Activated CD8-positive, alpha-beta memory T cell treated with anti-CD3 and anti-CD28 coated beads, Interleukin-2, amount 50 U/mL, for 1 hour (primary cell): Measurements from ENCODE around the gene CELA1.

Experiments
- DNase-seq: peaks from one replicate; pipeline ENCODE4 v3.0.0-alpha.2; 2020; ENCODE audit errors: extremely low read depth

CELA1 gene

DNA sequence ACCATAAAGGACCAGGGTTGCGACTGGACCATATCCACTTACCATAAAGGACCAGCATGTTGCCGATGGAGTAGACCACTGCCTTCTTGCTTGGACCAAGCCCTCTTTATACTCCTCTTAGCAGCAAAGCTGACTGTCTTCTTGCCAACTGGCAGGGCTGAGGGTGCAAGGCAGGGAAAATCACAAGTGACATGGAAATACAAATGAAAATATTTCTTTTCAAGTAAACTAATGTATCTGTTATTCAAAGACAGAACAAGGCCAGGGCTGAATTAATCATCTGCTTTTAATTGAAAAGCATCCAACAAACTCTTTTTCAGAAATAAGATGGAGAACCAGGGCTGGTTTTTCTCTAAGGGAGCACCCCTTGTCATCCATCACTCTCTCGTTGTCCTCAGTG is at the start of gene CELA1:
CELA1 (minus strand) TSS at position 99 of the 400 bp plus-strand sequence; CDS start at position 58, 41 bp downstream.
- no peak for DNase-seq

DNA sequence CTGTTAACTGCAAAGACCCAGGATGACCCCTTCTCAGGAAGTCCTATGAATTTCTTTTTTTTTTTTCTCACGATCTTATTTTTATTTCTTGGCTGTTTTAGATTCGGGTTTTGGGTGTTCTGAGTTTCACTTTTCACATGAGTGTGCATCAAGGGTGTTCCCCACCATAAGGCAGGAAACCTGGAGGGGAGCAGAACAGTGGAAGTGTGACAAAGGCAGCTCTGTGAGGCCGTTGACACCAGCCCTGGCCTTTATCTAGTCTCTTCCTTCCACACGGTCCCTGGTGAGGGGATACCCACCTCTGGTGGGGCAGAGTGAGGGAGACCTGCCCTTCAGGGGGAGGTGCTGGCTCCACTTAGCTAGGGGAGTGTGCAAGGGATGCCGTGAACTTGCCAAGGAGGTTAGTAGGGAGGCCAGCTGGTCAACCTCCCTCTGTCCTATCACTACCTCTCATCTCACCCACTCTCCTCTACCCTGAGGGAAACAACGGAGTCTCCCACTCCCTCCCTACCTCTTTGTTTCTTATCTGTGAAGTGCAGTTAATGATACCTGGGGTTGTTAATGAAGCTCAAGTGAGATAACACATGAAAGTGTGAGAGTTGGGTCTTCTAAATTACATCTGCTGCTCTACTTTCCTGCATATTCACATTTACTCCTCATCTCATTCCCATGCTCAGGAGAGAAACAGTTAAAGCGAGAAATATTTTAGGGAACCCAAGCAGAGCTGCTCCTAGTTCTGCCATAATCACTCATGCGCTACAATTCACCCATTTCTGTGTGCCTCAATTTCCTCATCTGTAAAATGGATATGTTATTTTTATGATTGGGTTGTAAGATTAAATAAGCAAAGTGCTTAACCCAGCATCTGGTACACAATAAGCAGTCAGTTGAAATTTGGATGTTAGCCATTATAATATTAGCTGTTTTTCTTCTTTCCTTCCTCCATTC is 49.1 kb upstream of the CELA1 start:
- DNase-seq, result no peak

DNA sequence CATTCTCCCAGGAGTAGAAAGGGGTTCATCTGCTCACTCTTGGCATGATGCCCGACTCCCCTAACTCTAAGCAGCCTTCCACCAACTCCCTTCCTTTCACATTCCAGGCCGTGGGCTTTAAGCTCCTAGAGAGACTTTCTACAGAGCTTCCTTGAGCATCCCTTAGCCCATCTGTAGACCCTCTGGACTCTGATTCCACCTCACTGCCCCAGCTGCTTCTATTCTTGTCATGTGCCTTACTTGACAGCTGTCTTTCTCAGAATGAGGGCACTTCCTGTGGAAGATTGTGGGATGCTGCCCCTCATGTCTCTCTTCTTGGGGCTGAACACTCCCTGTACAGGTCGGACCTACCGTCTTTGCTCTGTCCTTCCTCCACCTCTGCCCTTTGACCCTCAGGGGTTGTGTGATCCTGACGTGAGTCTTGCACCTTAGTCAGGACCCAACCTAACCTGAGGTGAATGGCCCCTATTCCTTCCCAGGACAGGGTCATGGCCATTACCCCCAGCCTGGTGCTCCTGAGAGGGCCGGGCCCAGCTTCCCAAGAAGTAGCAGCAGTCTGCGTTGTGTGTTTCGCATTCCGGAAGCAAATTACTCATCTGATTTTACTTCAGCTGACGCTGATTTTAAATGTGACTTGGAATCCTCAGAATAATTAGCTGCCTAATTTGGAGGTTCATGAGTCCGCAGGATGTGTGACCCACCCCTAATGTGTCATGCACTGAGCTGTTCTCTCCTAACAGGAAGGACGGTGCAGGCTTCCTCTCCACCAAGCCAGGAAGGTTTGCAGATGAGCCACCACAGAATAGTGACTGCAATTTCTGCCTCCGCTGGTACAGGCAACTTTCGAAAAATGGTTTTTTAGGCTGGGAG is 47.4 kb upstream of the CELA1 start:
- DNase-seq, result peak; percentile 53

DNA sequence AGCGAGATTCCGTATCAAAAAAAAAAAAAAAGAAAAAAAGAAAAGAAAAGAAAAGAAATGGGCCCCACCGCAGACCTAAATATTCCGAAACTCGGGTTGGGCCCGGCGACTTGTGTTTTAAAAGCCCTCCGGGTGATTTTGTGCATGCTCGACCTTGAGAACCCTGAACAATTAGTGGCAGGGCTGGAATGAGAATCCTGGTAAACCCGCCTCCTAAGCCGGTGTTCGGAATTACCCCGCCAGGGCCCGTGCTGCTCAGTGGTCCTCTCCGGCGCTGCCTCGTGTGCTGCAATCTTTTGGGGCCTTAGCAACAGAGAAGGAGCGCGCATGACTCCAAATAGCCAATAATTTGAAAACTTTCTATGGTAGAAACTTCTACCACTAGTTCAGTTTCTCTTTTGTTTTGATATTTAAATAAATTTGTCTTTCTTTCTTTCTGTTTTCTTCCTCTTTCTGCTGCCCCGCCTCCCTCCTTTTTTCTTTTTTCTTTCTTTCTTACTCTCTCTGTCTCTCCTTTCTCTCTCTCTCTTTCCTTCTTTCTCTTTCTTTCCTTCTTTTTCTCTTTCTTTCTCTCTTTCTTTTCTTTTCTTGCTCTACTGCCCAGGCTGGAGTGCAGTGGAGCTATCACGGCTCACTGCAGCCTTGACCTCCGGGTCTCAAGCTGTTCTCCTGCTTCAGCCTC is 46.2 kb upstream of the CELA1 start:
- DNase-seq, result no peak

DNA sequence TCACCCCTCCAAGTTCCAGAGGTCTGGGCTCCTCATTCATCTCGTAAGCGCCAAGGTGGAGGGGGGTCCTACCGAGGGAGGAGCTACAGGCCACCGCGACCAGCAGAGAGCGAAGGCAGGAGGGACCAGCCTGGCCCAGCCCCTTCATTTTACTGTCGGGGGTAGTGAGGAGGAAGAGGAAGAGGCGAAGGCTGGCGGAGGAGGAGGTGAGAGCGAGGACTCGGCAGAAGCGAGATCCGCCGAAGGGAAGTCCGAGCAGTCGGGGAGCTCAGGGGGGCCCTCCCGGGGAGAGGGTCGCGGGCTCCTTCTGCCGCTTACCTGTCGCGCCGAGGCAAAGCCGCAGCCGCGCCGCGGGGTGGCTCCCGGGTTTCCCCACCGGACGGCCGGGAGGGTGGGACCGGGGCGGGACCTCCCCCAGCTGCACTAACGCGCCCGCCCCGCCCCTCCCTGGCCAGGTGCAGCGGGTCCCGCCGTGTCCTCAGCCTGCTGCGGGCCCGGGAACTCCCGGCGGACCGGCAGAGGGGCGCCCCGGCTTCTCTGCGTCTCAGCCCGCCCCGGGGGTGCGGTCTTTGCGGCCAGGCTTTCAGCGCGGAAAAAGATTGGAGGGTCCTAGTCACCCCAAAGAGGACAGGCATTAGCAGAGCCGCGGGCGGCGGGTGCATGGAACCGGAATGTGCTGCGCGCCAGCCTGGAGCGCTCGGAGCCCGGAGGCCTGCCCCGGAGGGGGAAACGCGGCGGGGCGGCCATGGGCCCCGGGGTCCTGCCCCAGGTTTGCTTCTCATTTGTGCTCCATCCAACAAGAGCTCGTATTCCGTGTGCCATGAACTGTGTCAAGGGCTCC is 45.0 kb upstream of the CELA1 start, which contains the start of gene GALNT6:
GALNT6 (minus strand) TSS at position 124 of the 841 bp plus-strand sequence. CDS start 11,625 bp downstream, outside the sequence.
- DNase-seq, result peak; percentile 34

DNA sequence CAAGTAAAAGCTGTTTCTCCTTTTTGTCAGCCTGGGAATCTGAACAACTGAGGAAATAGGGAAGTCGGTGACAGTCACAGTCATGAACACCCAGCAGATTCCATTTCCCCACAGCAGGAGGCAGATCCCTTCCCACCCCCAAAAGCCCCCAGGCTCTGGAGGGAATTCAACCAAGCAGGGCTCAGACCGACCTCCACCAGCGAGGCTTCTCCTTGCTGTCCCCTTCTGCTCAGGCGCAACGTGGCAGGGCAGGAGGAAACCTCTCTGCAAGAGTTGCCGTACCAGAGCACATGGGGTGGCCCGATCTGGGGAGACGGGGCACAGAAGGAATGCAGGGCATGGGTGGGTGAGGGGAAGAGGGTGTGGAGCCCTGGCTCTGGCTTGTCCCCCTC is 44.4 kb upstream of the CELA1 start:
- no peak for DNase-seq

DNA sequence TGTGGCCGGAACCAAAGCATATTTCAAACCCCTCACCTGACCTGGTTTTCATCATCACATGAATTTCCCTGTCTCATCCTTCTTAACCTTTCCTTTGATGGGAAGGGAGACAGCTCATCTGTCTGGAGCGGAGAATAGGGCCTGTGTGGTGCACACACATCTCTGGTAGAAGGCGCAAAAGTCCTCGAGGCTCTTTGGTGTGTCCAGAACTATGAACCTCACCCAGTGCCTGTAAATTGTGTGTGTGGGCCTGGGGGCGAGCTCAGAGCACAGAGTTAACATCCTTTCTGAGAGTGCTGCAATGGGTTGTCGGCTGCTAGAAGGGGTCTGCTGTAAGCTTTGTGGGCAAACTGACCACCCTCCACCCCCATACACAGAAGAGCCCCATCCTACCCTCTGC is 44.0 kb upstream of the CELA1 start:
- DNase-seq, result no peak

DNA sequence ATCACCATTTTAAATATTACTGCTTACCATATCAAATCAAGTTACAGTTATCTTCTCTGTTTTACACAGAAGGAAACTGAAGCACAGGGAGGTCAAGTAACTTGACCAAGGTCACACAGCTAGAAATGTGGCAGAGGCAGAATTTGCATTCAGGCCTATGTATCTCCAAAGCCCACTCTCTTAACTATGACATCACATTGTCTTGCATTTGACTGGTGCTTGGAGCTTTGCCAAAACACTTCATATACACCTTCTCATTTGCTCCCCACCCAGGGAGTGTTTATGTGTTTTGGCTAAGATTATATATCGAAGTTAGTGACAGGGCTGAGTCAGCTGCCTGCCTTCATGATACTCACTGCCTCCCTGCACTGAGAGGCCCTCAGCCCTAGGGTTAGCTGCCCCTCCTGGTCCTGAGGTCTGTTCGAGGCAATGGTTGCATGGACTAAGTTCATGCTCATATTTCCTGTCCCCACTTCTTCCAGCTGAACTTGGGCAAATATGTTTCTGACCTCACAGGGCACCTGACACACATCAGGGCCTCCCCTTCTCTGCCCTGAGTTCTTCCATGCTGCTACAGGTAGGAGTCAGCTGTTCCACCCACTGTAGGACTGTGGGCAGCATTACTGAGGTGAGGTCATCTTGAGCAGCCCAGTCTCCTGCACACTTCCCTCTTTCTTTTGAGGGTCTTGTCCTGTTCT is 43.0 kb upstream of the CELA1 start:
- DNase-seq, result peak; percentile 31

DNA sequence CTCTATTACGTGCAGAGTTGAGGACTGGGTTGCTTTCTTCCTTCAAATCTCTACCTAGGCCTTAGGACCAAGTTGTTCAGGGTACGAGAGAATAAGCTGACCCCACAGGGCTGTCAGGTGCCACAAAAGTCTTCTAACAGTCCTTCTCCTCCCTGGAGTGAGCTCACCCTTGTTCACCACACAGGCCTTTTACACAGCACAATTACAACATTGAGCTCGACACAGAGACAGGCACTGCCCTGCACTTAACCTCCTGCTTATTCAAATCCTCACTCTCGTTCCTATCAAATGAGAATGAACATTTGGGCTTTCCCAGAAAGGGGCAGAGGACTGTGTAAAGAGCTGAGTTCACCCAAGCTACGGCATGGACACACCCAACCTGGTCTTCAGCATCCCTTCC is 42.4 kb upstream of the CELA1 start:
- DNase-seq, result no peak

DNA sequence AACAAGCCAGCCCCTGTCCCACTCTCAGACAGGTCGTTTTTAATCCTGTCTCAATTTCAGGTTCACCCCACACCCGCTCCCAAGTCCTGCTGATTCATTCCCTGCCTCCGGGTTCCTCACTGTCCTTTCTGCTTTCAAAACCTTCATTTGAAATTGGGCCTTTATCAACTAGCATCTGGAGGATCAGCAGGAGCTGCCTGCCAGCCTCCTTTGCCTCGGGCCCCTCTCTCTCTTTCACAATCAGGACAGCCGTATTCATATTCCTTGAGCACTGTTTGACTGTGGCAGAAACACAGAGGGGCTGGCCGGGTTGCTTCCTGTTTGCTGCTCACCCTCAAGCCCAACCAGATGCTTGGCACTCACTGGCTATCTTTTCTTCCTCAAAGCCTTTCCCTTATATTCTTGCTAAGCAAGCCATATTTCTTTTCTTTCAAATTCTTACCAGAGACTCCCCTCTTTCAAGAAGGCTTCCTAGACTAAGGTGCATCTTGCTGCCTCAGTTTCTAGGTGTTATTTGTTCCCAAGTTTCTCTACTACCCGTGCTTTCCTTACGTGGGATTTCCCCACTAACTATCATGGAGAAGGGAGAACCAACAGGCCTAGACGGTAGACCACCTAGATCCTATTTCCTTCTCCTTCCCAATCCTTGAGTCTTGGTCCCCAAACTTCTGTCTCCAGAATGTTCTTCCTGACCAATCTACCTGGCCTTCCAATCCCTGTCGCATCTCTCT is 41.8 kb upstream of the CELA1 start:
- DNase-seq, result no peak

DNA sequence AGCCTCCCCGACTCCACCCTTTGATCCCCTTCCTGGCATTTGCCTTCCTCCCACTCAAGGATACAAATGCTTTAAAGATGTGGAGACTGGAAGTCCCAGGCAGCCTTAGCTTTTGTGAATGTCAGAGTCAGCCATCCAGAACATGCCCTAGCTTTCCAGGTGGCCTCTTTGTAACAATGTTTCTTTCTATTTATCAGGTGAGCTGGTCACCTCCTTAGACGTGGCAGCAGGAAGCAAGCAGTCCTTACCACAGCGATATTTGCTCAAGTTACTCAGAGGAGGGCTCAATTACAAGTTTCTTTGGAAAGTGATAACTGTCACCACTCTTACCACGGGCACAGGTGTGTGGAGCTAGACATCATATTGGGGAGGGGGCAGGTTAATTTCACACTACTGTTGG is 39.9 kb upstream of the CELA1 start:
- no peak for DNase-seq

DNA sequence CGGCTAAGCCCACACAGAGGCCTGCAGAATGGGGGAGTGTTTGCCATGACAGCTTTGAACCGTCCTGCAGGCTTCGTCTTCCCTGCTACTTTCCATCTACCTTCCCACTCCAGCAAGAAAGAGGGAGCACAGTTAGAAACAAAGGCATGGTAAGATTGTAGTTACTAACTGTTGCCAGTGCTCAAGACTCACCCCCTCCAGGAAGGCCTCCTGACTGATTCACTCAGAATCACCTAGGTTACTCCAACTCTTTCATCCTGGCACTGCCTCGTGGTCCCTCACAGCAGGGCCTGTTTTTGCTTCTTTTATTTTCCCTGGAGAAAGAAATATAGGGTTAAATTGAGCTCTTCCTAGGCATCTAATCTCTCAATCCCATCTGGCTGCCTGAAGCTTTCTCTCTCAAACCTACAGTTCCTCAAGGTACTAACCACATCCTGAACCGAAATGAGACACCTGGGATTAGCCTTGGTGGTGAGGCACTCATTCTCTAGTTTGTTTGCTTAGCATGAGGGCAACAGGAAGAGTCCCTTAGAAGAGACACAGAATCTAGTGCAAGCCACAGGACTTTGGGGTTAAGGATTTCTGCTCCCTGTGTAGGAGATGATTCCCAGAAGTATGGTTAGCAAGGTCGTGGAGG is 36.9 kb upstream of the CELA1 start:
- DNase-seq, result no peak

DNA sequence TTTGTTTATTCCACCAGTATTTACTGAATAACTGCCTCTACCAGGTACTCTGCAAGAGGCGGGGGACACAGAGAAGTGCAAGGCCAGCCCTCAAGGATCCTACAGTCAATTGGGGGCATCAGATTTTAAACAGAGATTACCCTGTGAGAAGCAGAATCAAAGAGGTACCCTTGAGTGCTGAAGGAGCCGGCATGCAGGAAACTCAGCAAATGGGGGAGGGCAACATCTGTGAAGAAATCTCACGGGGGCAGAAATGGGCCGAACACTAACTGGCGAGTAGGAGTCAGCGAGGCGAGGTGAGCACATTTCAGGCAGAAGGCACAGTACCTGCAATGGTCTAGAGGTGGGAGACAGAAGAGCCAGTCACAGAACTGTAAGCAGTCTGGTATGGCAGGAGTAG is 35.7 kb upstream of the CELA1 start:
- no peak for DNase-seq

DNA sequence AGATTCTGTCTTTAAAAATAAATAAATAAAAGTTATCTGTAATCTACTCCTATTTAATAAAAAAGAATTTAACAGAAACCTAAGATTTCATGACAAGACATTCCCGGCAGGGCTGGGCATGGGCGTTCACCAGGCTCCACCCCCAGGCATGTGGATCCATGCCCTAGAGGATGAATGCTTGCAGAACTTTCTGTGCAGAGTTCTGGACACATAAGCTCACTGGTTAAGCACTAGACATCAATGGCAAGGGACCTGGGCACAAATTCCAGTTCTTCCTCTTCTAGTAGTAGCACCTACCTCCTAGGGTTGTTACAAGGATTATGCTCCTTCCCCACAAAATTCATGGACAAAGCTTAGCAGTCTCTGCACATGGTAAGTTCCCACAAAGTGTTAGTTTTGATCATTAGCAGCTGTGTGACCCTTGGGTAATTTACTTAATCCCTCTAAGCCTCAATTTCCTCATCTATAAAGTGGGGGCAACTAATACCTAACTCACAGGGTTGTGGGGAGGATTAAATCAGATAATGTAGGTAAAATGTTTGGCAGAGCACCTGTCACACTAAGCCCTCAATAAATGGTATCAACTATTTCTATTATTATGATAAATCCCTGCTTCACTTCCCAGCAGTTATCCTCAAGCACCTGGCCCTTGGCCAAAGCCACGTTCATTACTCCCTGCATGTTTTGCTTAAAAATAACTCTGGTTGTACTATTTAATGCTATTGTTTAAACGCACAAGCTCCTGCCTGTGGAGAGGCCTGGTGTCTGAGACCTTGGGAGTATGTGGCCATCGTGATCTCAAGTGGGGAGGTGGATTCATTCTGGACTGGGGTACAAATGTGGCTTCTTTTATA is 35.0 kb upstream of the CELA1 start:
- DNase-seq, result no peak

DNA sequence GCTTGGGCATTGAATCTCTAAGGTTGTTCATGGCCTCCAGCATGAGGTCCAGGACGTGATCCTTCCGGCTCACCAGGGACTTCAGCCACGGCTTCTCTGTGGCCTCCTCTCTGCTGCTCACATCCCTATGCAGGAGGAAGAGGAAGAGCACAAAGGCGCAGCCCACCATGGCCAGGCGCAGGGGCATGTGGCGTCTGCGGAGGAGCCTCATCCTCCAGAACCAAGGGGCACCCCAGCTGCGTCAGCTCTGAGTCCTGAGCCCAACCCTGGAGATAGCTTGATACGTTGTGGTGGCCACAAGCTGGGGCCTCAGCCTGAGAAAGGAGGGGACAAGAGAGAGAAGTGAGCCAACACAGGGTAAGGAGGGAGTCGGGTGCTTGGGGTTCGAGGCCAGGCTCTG is 33.1 kb upstream of the CELA1 start:
- DNase-seq, result no peak

DNA sequence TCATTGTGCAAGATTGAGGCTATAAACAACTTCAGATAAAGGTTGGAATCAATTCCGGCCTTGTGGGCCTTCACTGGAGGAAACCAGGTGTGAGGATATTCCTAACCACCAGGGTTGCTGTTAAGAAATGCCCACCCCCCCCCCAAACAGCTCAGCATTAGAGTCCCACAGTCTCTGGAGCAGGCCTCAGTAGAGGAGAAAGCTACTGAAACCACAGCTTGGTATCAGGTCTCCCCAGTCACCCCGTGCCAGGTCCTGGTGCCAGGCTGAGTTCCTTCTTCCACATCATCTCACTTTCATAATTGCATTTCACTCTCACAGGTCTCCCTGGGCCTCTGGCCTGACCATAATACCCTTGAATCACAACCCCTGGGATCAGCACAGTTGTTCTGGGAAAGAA is 32.3 kb upstream of the CELA1 start:
- no peak for DNase-seq

DNA sequence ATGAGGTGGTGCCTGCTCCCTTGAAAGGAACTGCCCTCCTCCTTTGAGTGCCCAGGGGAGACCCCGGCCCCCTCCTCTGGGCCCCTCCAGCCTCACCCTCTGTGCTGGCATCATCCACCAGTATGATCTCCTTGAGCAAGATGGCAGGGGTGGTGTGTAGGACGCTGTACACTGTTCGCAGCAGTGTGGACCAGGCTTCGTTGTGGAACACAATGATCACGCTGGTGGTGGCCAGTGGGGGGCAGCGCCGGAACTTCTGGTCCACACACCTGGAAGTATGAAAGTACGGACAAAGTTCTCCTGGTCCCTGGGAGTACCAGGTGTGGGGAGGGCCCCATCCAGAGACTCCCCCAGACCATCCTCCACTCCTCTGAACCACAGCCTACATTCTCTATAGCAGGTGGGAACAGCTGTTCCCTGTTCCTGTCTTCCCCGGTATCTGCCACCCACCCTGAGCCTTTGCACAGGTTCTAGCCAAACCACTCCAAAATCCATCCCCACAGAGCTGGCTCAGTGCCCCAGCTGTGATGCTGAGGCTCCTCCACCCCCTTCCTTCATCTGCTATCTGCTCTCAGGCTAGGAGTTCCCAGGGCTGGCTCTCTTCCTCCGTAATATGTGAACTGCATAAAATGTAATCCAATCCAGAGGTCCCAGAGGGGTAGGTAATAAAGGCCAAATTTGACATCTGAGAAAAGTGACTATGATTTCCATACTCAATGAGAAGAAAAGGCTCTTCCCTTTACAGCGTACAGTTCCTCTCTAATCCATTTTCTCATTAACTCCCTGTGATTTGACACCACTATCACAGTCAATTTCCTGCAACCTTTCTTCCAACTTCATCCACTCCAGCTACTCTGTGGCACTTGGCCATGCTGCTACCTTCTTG is 30.9 kb upstream of the CELA1 start:
- no peak for DNase-seq
